ENCODE data around the gene DNAH8.

The DNAH8 gene

DNA sequence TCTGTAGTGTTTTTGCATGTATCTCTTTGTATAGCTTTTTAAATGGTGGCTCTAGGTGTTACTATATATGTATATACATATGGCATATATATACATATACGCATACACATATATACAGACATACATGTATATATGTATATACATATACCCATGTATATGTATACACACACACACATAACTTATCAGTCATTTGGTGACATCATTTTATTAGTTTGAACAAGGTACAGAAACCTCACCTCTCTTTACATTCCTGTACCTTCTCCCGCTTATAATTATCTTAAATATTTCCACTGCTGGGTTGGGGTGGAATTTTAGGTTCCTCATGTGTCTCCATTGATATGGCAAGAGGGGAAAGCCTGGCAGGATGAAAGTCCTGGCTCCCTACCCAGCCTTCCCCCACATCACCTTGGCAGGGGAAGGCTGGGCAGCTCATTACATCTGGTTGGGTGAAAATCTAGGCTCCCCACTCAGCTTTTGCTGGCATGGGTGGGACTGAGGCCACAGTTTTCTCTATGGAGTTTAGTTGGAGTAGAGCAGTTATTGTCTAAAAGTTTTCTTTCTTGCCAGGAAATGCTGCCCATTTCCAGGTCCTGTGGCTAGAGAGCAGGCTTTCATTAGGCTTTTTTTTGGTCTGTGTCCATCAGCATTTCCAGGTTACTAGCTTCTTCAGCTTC is 19.7 kb upstream of the DNAH8 start:
- TF ChIP-seq, protein P1, sequence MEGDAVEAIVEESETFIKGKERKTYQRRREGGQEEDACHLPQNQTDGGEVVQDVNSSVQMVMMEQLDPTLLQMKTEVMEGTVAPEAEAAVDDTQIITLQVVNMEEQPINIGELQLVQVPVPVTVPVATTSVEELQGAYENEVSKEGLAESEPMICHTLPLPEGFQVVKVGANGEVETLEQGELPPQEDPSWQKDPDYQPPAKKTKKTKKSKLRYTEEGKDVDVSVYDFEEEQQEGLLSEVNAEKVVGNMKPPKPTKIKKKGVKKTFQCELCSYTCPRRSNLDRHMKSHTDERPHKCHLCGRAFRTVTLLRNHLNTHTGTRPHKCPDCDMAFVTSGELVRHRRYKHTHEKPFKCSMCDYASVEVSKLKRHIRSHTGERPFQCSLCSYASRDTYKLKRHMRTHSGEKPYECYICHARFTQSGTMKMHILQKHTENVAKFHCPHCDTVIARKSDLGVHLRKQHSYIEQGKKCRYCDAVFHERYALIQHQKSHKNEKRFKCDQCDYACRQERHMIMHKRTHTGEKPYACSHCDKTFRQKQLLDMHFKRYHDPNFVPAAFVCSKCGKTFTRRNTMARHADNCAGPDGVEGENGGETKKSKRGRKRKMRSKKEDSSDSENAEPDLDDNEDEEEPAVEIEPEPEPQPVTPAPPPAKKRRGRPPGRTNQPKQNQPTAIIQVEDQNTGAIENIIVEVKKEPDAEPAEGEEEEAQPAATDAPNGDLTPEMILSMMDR (IDR thresholded peaks at IDR 0.05), result no peak

DNA sequence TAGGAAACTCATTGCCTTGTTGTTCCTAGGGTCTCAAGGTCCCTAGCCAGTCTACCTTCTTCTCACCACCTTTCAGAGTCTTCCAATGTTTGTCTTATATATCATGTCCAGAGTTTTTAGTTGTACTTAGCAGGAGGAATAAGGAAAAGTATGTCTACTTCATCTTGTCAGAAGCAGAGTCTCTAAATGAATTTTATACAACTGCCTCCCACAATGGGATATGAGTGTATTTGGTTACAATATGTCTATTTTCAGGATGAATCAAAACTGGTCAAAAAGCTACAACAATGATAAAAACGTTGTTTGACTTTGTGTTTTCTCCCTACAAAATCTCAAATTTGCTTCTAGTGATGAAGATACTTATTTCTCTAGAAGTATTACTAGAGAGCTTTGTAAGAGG is 19.2 kb upstream of the DNAH8 start:
- TF ChIP-seq, protein P1 (IDR thresholded peaks at IDR 0.05), result no peak

DNA sequence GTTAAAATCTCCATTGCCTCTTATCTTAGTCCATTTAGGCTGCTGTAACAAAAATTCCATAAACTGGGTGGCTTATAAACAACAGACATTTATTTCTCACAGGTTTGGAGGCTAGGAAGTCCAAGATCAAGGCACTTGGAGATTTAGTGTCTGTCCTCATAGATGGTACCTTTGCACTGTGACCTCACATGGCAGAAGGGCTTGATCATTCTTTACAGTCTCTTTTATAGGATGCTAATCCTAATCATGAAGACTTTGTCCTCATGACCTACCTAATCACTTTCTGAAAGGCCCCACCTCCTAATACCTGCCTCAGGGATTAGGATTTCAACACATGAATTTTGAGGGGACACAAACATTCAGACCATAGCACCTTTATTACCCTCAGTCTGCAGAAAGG is 18.8 kb upstream of the DNAH8 start:
- TF ChIP-seq, protein P1 (IDR thresholded peaks at IDR 0.05), result no peak

DNA sequence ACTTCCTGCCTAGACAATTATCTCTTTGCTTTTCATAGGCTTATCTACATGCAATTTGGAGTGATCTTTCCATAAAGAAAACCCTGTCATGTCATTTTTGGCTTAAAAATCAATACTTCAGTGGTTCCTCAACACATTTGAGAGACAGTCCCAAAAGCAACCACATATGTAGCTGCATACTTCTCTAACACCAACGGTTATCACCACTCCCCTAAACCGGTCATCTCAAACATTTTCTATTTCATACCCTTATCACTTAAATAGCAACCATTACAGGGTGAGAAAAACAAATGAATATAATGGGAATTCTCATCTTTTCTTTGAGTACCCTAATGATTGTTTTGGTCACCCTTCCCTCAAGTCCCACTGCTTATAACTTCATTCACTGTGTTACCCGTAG is 17.3 kb upstream of the DNAH8 start:
- TF ChIP-seq, protein P1 (IDR thresholded peaks at IDR 0.05), result no peak

DNA sequence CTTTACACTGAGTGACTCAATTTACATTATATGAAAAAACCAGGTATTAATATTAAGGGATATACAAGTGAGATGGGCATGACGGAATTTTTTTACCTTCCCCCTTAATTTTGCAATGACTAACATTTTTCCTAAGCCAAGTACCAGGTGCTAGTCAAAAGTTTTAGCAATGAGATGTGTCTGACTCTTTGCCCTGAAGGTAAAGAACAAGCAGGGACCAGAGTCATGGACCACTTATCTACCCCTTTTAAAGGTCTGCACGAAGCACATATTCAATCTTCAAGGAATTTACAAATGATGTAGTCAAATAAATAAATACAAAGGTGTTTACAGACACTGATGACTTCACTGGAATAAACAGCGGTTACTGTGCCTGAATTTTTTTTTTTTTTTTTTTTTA is 13.6 kb upstream of the DNAH8 start:
- TF ChIP-seq, protein P1 (IDR thresholded peaks at IDR 0.05), result no peak

DNA sequence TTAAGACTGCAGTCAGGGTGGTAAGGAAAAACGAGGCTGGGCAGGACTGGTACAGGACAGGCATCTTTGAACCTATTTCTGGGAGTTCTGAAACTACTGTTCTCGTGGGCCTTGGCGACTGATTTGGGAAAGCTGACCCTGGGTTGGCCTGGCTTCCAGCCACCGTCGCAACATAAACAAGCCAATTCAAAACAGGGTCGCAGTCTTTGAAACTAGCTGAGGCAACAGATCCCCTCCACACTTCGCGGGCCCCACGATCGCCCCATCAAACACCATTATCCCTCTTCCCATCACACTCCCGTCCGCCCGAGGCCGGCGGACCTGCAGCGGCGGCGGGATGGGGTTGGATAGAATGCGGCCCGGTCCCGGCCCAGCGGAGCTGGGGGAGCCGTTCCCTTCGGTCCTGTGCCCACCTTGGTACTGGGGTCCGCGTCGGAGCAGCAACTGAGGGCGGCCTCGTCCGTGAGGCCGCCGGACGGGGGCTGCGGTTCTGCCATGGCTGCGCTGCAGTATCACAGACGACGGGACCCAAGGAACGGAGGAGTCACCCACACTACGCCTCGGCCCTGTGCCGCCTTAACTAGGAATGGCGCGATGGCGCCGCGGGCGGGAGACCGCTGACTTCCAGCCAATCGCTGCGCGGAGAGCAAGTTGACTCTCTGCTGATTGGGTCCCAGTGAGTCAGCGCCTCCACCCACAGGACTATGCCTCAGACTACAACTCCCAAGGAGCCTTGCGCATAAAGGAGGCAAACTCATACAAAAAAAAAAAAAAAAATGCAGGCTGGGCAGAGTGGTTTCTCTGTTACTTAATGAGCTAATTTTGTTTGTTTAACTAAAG is 12.3 kb upstream of the DNAH8 start, which contains the start of gene GLO1:
TSS of gene GLO1 (minus strand) at position 588 of the 840 bp plus-strand sequence. CDS start at position 497, 91 bp downstream.
- TF ChIP-seq, protein P1 (IDR thresholded peaks at IDR 0.05), result no peak

DNA sequence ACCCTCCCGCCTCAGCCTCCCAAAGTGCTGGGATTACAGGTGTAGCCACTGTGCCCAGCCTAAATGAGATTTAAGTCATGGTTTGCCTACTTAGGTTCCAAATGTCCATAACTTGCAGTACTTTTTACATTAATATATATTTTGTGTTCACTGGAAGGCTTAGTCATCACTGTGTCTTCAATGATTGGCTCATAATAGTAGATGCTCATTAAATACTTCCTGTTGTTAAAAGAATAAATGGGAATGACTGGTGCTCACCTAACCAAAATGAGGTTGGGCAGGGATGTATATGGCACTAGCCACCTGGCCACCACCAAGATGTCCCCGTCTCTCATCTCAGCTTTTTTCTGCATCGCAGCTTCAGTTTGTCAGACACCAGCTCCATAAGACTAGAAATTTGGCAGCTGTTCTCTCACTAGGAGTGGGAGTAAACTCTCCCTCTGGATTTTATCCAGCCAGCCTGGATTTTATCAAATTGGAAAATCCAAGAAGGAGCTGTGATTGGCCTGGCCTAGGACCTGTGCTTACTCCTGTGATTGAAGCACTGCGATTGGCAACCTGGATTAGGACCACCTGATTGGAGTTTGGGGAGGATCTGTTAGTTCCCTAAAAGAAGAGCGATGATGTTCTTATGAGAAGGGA is 11.0 kb upstream of the DNAH8 start:
- TF ChIP-seq, protein P1 (IDR thresholded peaks at IDR 0.05), result no peak
